ENCODE results near the gene IPO4.

The IPO4 gene

DNA sequence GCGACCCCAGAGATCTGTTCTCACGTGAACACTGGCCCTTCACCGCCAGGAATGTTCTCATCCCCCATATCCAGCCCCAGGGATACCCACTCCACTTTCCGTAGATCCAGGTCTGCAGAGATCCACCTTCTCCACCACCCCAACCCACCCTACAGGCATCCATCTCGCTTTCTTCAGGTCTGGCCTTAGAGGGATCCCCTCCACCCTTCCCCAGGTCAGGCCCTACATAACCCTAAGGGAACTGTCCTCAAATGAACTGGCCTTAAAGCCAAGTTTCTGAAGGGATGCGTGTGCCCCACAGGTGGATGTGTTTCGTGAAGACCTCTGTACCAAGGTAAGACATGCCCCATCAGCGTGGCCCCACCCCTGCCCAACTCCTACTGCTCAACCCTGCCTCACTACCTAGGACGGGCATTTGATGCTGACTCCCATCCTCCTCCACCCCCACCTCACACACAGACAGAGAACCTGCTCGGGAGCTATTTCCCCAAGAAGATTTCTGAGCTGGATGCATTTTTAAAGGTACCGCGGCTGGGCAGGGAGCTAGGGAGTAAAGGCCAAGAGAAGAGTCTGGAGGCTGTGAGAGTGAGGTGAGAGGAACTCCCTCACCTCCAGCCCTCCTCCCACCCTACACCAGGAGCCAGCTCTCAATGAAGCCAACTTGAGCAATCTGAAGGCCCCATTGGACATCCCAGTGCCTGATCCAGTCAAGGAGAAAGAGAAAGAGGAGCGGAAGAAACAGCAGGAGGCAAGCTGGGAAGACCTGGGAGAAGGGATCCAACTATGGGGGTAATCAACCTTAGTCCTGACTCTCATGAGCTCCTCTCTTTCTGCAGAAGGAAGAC is 51.7 kb downstream of the IPO4 start:
- Histone ChIP-seq H4K20me1 (ENCODE audit: control insufficient read depth, insufficient read depth, low read depth, low read length) (no peaks in the 10 kb centered on the region), H3K4me1 (ENCODE audit: control insufficient read depth, low read length) (peaks cover 29% of the 10 kb centered on the region), H3F3A (ENCODE audit: control insufficient read depth, insufficient read depth) (peaks cover 5% of the 10 kb centered on the region; the same call in 1 of the 2 replicates), H3K79me2 (ENCODE audit: control insufficient read depth, low read length) (peaks cover 38% of the 10 kb centered on the region), H3K27ac (ENCODE audit: low read depth, low read length) (no peak overlapping the region), H3K9me2 (replicated peaks; ENCODE audit: control insufficient read depth, low read length) (no peaks in the 10 kb centered on the region), H3K9me3 (ENCODE audit: control insufficient read depth, insufficient read depth, low read length) (no peaks in the 10 kb centered on the region), H3K36me3 (ENCODE audit: control insufficient read depth, low read length) (peaks cover 38% of the 10 kb centered on the region), H3K4me3 (ENCODE audit: low read length) (peak overlapping the region; percentile 88), H3K4me2 (ENCODE audit: low read length) (peak overlapping the region; percentile 95), H3K27me3 (ENCODE audit: control insufficient read depth, low read length) (no peaks in the 10 kb centered on the region)
- TF ChIP-seq CTCF (IDR thresholded peaks at IDR 0.05; ENCODE audit: low read depth, low read length, poor library complexity, severe bottlenecking), result no peak
- TF ChIP-seq EZH2phosphoT487 (IDR thresholded peaks at IDR 0.05; ENCODE audit: borderline replicate concordance, low read length), result no peak

DNA sequence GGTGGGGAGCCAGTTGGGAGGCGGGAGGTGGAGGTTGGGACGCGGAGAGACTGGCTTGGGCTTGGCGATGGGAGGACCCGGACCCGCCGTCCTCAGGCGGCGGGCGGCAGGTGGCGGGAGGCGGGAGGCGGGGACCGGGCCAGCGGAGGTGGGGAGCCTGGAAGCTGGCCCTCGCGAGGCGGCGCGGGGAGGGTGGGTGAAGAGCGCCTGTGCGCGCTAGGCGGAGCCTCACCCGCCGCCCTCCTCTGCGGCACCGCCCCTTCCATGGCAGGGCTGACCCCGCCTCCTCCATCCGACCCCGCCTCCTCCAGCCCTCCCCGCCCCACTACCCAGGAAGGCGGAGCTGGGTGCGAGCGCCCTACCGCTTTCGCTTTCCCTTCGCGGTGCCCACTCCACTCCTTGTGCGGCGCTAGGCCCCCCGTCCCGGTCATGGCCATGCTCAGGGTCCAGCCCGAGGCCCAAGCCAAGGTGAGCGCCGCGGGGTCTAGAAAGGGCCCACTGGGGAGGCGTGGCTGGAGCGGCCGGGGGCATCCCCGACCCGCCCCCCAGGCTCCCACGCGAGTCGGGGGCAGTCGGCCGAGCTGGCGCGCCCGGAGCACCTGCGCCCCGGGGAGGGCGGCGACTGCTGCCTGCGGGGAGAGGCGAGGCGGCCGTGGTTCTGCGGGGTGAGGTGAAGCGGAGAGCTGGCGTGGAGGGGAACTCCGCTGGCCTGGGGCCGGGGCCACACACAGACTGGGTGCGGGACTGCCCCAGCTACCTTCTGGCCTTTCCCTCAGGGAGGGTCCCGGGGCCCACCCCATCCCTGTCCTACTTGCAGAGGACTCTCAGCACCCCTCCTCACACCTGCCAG is 52.6 kb downstream of the IPO4 start, which contains the start of gene PSME1:
PSME1 (plus strand) TSS at position 361 of the 850 bp plus-strand sequence; CDS start at position 430, 69 bp downstream.
- peaks cover 37% of the 10 kb centered on the region for H3K79me2 ChIP-seq (ENCODE audit: control insufficient read depth, low read length)
- H3F3A ChIP-seq (ENCODE audit: control insufficient read depth, insufficient read depth), result peaks cover 5% of the 10 kb centered on the region; the same call in 1 of the 2 replicates
- no peaks in the 10 kb centered on the region for H3K27me3 ChIP-seq (ENCODE audit: control insufficient read depth, low read length)
- peaks cover 36% of the 10 kb centered on the region for H3K36me3 ChIP-seq (ENCODE audit: control insufficient read depth, low read length)
- H3K4me3 ChIP-seq (ENCODE audit: low read length), result peak within 1 kb of the TSS; percentile 88
- no peaks in the 10 kb centered on the region for H3K9me2 ChIP-seq (replicated peaks; ENCODE audit: control insufficient read depth, low read length)
- peak within 1 kb of the TSS; percentile 23; the same call in 1 of the 2 replicates for H3K27ac ChIP-seq (ENCODE audit: low read depth, low read length)
- TF ChIP-seq CTCF (IDR thresholded peaks at IDR 0.05; ENCODE audit: low read depth, low read length, poor library complexity, severe bottlenecking) (no peak), EZH2phosphoT487 (IDR thresholded peaks at IDR 0.05; ENCODE audit: borderline replicate concordance, low read length) (no peak)
- H3K4me2 ChIP-seq (ENCODE audit: low read length), result peak within 1 kb of the TSS; percentile 95
- H3K4me1 ChIP-seq (ENCODE audit: control insufficient read depth, low read length), result peaks cover 28% of the 10 kb centered on the region
- H3K9me3 ChIP-seq (ENCODE audit: control insufficient read depth, insufficient read depth, low read length), result no peaks in the 10 kb centered on the region
- H4K20me1 ChIP-seq (ENCODE audit: control insufficient read depth, insufficient read depth, low read depth, low read length), result no peaks in the 10 kb centered on the region

DNA sequence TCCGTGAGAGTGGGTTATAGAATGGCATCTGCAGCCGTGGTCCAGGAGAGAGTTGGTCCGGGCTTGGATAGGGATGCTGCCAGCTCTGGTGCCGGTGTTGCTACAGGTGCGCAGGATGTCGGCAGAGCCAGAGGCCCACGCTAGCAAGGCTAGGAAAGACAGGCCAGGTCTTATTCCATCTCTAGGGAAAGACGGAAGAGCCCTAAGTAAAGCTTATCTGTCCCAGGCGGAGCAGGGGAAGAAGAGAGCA is 53.1 kb downstream of the IPO4 start:
- Histone ChIP-seq H3K36me3 (ENCODE audit: control insufficient read depth, low read length) (peaks cover 31% of the 10 kb centered on the region), H3K9me3 (ENCODE audit: control insufficient read depth, insufficient read depth, low read length) (no peaks in the 10 kb centered on the region), H3K4me3 (ENCODE audit: low read length) (peak overlapping the region; percentile 88), H3K9me2 (replicated peaks; ENCODE audit: control insufficient read depth, low read length) (no peaks in the 10 kb centered on the region), H3K4me2 (ENCODE audit: low read length) (peak overlapping the region; percentile 95), H3K4me1 (ENCODE audit: control insufficient read depth, low read length) (peaks cover 28% of the 10 kb centered on the region), H3K27ac (ENCODE audit: low read depth, low read length) (peak overlapping the region; percentile 23; the same call in 1 of the 2 replicates), H4K20me1 (ENCODE audit: control insufficient read depth, insufficient read depth, low read depth, low read length) (no peaks in the 10 kb centered on the region), H3K79me2 (ENCODE audit: control insufficient read depth, low read length) (peaks cover 31% of the 10 kb centered on the region), H3K27me3 (ENCODE audit: control insufficient read depth, low read length) (no peaks in the 10 kb centered on the region), H3F3A (ENCODE audit: control insufficient read depth, insufficient read depth) (peaks cover 5% of the 10 kb centered on the region; the same call in 1 of the 2 replicates)
- no peak for TF ChIP-seq EZH2phosphoT487 (IDR thresholded peaks at IDR 0.05; ENCODE audit: borderline replicate concordance, low read length)
- TF ChIP-seq CTCF (IDR thresholded peaks at IDR 0.05; ENCODE audit: low read depth, low read length, poor library complexity, severe bottlenecking), result no peak

Measured in DOHH2 (cell line).